Lower leg skin (tissue), 3 donors: ENCODE results near the gene PTBP3.

Experiments used
- POLR2A ChIP-seq, 2 donors: fragments of 450-650 bp; IDR thresholded peaks; one replicate each; pipeline ENCODE4 v1.6.1; 2016 to 2017; ENCODE audit warnings: antibody characterized with exemption in 2 of 2, mild to moderate bottlenecking in 1 of 2, moderate library complexity in 1 of 2
- TF ChIP-seq, protein P1 (sequence below), 3 donors: fragments of 450-650 bp; IDR thresholded peaks; one replicate each; pipeline ENCODE4 v1.5.1; 2016; ENCODE audit warnings: antibody characterized with exemption in 3 of 3, mild to moderate bottlenecking in 3 of 3, moderate library complexity in 2 of 3

- no peak for TF ChIP-seq POLR2A (IDR thresholded peaks at IDR 0.05)
- TF ChIP-seq, protein P1, sequence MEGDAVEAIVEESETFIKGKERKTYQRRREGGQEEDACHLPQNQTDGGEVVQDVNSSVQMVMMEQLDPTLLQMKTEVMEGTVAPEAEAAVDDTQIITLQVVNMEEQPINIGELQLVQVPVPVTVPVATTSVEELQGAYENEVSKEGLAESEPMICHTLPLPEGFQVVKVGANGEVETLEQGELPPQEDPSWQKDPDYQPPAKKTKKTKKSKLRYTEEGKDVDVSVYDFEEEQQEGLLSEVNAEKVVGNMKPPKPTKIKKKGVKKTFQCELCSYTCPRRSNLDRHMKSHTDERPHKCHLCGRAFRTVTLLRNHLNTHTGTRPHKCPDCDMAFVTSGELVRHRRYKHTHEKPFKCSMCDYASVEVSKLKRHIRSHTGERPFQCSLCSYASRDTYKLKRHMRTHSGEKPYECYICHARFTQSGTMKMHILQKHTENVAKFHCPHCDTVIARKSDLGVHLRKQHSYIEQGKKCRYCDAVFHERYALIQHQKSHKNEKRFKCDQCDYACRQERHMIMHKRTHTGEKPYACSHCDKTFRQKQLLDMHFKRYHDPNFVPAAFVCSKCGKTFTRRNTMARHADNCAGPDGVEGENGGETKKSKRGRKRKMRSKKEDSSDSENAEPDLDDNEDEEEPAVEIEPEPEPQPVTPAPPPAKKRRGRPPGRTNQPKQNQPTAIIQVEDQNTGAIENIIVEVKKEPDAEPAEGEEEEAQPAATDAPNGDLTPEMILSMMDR (IDR thresholded peaks at IDR 0.05) = no peak
Observed at GRCh38 chr9:112296929-112297328, 36.5 kb downstream of the PTBP3 start.
